ENCODE data around the gene MTREX.

DNA sequence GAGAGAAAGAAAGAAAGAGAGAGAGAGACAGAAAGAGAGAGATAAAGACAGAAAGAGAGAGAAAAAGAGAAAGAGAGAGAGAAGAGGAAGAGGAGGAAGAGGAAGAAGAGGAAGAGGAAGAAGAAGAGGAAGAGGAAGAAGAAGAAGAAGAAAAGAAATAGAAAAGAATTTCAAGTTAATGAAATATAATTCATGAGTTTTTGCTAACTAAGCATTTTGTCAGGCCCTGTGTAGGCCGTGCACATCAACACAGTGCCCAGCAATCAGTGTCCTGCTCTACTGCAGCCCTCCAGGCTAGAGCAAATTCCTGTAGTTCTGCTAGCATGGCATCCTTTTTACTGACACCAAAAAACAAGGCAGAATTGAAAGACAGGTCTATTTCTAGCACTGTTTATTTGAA, 164.9 kb downstream of the MTREX start:
- no peak for TF ChIP-seq RAD21 (IDR thresholded peaks at IDR 0.05; ENCODE audit: low read depth)
- TF ChIP-seq EGR1 (IDR thresholded peaks at IDR 0.05), result no peak
- TF ChIP-seq MAX (IDR thresholded peaks at IDR 0.05), result no peak
- no peak for TF ChIP-seq YY1 (IDR thresholded peaks at IDR 0.05; ENCODE audit: low read depth)
- TF ChIP-seq TAF1 (IDR thresholded peaks at IDR 0.05; ENCODE audit: low read depth), result no peak
- no peak for TF ChIP-seq EP300 (IDR thresholded peaks at IDR 0.05; ENCODE audit: borderline replicate concordance)
- no peak for TF ChIP-seq CREB1 (IDR thresholded peaks at IDR 0.05; ENCODE audit: low read depth)
- TF ChIP-seq, protein P1, sequence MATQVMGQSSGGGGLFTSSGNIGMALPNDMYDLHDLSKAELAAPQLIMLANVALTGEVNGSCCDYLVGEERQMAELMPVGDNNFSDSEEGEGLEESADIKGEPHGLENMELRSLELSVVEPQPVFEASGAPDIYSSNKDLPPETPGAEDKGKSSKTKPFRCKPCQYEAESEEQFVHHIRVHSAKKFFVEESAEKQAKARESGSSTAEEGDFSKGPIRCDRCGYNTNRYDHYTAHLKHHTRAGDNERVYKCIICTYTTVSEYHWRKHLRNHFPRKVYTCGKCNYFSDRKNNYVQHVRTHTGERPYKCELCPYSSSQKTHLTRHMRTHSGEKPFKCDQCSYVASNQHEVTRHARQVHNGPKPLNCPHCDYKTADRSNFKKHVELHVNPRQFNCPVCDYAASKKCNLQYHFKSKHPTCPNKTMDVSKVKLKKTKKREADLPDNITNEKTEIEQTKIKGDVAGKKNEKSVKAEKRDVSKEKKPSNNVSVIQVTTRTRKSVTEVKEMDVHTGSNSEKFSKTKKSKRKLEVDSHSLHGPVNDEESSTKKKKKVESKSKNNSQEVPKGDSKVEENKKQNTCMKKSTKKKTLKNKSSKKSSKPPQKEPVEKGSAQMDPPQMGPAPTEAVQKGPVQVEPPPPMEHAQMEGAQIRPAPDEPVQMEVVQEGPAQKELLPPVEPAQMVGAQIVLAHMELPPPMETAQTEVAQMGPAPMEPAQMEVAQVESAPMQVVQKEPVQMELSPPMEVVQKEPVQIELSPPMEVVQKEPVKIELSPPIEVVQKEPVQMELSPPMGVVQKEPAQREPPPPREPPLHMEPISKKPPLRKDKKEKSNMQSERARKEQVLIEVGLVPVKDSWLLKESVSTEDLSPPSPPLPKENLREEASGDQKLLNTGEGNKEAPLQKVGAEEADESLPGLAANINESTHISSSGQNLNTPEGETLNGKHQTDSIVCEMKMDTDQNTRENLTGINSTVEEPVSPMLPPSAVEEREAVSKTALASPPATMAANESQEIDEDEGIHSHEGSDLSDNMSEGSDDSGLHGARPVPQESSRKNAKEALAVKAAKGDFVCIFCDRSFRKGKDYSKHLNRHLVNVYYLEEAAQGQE (IDR thresholded peaks at IDR 0.05; ENCODE audit: low read depth), result no peak
- TF ChIP-seq TCF12 (IDR thresholded peaks at IDR 0.05; ENCODE audit: low read depth), result no peak
- TF ChIP-seq TEAD4 (IDR thresholded peaks at IDR 0.05), result no peak
- no peak for TF ChIP-seq CEBPB (IDR thresholded peaks at IDR 0.05)
